GM21786 (cell line): ENCODE measurements around the gene FKBP6.
A peak's percentile ranks its signal among the peaks of the same experiment; 100 is the strongest.
"Not testable (repeated sequence)": the region's sequence is repeated elsewhere in the genome, so short reads cannot be mapped to it uniquely, and the experiment has no call there.

Source experiments
- ATAC-seq: cut with Tn5 transposase; IDR thresholded peaks from one replicate; pipeline ENCODE4 v1.9.1; 2021; ENCODE audit not compliant: unreplicated experiment

FKBP6 gene, protein sequence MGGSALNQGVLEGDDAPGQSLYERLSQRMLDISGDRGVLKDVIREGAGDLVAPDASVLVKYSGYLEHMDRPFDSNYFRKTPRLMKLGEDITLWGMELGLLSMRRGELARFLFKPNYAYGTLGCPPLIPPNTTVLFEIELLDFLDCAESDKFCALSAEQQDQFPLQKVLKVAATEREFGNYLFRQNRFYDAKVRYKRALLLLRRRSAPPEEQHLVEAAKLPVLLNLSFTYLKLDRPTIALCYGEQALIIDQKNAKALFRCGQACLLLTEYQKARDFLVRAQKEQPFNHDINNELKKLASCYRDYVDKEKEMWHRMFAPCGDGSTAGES

DNA sequence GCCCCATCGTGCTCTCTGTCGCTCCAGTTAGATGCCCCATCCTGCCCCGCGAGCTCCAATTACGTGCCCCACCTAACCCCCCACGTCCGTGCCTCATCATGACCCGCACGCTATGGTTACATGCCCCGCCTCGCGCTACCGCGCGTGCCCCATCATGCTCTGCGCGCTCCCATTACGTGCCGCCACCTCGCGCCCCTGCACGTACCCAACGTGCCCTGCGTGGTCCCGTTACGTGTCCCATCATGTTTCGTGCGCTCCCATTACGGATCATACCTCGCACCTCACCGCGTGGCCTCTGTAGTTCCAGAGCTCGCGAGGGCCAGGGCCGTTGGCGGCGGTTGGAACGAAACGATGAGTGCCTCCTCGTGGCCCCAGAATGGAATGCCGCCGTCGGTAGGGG, at the start of gene FKBP6, which contains the start of gene TRIM50:
Gene FKBP6, plus strand, starts transcription at position 240 of the 400 bp plus-strand sequence. CDS start 268 bp downstream, outside the sequence.
Gene TRIM50, minus strand, starts transcription at position 161 of the 400 bp plus-strand sequence. CDS start 3,295 bp downstream, outside the sequence.
- ATAC-seq: not testable (repeated sequence)

- ATAC-seq: not testable (repeated sequence)
Measured at GRCh38 chr7:73297235-73297634, 30.7 kb upstream of the FKBP6 start.

DNA sequence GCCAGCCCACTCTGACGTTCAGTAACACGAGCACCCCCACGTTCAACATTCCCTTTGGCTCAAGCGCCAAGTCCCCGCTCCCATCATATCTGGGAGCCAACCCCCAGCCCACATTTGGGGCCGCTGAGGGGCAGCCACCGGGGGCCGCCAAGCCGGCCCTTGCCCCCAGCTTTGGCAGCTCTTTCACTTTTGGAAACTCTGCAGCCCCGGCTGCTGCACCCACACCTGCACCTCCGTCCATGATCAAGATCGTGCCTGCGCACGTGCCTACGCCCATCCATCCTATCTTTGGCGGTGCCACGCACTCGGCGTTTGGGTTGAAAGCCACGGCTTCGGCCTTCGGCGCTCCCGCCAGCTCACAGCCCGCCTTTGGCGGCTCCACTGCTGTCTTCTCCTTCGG, 30.3 kb upstream of the FKBP6 start:
- ATAC-seq: not testable (repeated sequence)

DNA sequence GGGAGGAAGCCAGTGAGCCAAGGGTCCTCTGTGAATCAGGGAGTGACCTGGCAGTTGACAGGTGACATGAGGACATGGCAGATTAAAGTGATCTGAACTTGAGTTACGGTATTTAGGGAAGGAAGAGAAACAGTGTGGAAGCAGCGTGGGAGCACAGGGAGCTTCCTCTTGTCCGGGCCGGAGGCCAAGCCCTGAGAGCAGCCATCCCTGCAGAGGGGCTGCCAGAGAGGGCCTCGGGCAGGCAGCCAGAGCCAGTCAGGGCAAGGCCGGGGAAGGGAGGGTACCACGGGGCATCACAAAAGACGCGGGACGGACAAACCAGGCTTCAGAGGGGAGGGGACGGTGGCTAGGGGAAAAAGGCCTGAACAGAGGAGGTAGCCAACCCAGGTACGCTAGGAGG, 28.1 kb upstream of the FKBP6 start:
- ATAC-seq: not testable (repeated sequence)

DNA sequence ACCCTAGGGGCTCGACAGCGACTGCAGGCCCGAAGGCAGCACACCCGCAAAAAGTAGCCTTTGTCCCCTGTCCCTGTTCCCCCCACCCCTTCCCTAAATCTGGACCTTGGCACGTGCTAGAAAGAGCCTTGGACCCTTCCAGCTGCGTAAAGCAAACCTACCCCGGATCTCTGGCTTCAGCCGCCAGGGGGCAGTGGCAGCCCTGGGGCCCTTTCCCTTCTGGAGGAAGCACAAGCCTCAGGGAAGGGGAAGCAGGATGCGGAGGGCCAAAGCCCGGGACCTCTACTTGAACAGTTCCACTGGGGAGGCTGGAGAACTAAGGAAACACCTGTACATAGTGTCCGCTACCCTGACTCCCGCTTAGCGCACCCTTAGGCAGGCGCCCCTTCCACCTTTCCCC, 26.9 kb upstream of the FKBP6 start:
- ATAC-seq: not testable (repeated sequence)

- ATAC-seq: not testable (repeated sequence)
Measured at GRCh38 chr7:73302846-73303245, 25.1 kb upstream of the FKBP6 start.

DNA sequence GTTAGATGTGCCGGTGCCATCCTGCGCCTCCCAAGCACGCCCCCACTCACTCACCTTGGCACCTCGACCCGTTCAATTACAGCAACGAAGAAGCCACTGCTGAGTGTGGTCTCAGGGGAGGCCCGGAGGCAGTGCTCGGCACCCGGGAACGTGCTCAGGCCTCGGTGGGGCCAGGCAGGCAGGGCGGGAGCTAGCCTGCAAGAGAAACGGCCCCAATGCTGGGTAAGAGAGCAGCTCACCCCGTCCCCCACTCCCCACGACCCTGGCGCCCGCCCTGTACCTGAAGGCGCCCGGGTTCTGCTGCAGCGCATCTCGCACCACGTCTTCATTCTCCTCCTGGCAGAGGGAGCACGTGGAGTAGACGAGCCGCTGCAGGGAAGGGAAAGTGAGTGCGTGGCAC, 24.4 kb upstream of the FKBP6 start:
- no peak for ATAC-seq

GRCh38 chr7:73304071-73304470, 23.9 kb upstream of the FKBP6 start:
- no peak for ATAC-seq

GRCh38 chr7:73304612-73305387, 23.2 kb upstream of the FKBP6 start:
- not testable (repeated sequence) for ATAC-seq

DNA sequence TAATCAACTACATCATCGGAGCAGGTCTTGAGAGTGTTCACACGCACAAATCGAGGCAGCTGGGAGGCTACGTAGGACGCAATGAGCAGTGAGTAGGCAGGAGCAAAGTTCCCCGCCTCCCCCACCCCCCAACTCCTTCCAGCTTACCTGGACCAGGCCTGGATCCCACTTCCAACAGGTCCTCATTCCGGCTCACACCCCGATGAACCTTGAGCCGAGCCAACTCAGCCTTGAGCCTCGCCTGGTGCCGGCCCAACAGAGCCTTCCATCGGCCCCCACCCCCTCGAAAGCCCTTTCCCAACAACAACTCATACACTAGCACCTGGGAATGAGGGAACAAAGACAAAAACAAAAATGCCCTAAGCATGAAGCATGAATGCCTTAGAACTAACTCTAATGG, 20.5 kb upstream of the FKBP6 start:
- no peak for ATAC-seq

GRCh38 chr7:73308074-73308664, 19.8 kb upstream of the FKBP6 start:
- peak; percentile 30 for ATAC-seq

GRCh38 chr7:73308665-73309214, 19.2 kb upstream of the FKBP6 start, which contains the start of gene NSUN5:
NSUN5 (minus strand) TSS chr7:73308826; CDS start chr7:73308790, 36 bp downstream.
- peak; percentile 89 for ATAC-seq

DNA sequence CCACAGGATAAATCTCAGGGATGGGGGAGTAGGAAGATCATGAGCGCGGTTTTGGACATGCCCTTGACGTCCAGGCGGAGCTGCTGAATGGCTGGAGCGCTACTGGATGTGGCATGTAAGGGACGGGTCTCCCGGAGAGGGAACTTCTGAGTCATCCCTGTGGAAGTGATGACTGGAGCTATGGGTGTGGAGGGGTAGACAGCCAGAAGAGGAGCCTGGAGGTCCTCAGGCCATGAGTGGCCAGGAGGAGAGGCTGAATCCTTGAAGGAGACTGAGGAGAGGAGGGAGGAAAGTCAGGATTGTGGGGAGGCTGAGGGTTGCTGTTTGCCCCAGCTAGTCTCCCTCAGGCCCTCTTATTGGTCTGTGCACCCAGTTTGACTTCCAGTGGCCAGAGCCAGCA, 16.5 kb upstream of the FKBP6 start:
- not testable (repeated sequence) for ATAC-seq

- ATAC-seq: no peak
Measured at GRCh38 chr7:73312831-73313520, 15.0 kb upstream of the FKBP6 start.

GRCh38 chr7:73313521-73313906, 14.4 kb upstream of the FKBP6 start:
- no peak for ATAC-seq

DNA sequence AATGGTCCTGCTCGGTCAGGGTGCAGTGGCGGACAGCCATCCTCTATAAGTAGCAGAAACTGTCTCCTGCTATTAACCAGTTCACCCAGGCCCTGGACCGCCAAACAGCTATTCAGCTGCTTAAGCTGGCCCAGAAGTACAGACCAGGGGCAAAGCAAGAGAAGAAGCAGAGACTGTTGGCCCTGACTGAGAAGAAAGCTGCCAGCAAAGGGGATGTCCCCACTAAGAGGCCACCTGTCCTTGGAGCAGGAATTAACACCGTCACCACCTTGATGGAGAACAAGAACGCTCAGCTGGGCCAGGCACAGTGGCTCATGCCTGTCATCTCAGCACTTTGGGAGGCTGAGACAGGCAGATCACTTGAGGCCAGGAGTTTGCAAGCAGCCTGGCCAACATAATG, 13.7 kb upstream of the FKBP6 start:
- no peak for ATAC-seq

- no peak for ATAC-seq
Measured at GRCh38 chr7:73316521-73316920, 11.4 kb upstream of the FKBP6 start.

GRCh38 chr7:73318656-73319204, 9.2 kb upstream of the FKBP6 start:
- not testable (repeated sequence) for ATAC-seq

- not testable (repeated sequence) for ATAC-seq
Measured at GRCh38 chr7:73319541-73319940, 8.4 kb upstream of the FKBP6 start.

DNA sequence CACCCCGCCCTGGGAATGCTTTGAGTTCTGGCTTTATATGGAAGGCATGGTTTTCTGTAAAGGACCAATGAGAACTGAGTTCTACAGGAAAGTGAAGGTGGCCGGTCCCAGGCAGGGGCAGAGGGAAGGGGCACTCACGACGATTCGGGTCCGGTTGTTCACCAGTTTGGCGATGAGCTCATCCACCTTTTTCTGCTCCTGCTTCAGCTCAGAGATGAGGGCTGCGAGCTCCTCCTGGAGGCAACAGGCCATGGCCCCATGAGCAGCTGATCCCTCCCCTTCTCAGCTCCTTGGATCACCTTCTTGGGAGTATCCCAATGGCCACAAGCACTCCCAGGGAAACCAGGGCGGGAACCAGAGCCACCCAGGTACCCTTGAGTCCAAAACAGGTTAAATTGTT, 8.0 kb upstream of the FKBP6 start:
- not testable (repeated sequence) for ATAC-seq
